MV-4-11 (cell line): Measurements from ENCODE around the gene CDCP2.
A peak's percentile ranks its signal among the peaks of the same experiment; 100 is the strongest.

ENCODE experiments used
- DNase-seq: peaks from one replicate; lab custom pipeline; 2025; lab: John Stamatoyannopoulos, UW

CDCP2 gene

GRCh38 chr1:54091666-54092065 lies 61.1 kb downstream of the CDCP2 start:
- DNase-seq: peak; percentile 41

- no peak for DNase-seq
These were observed 64.4 kb downstream of the CDCP2 start for GRCh38 chr1:54088385-54088784.

- DNase-seq: no peak
These were observed 66.0 kb downstream of the CDCP2 start for GRCh38 chr1:54086754-54087153.

GRCh38 chr1:54084794-54085193 lies 68.0 kb downstream of the CDCP2 start:
- no peak for DNase-seq
